Urinary bladder (tissue), 4 donors: Measurements from ENCODE around the gene BACE2. TPM values are rescaled to one million over a fixed set of nuclear protein-coding genes. Genes with fewer than 3 reads are reported as not detected.

Source experiments
- DNase-seq: peaks from one replicate; pipeline ENCODE4 v3.0.0-alpha.2; 2015; ENCODE audit errors: extremely low spot score
- H3K27ac ChIP-seq: one replicate; pipeline ENCODE4 v1.5.1; 2013; ENCODE audit warnings: low read depth, mild to moderate bottlenecking, moderate library complexity
- H3K36me3 ChIP-seq: one replicate; pipeline ENCODE4 v1.6.1; 2013; ENCODE audit warnings: mild to moderate bottlenecking, moderate library complexity; ENCODE audit not compliant: insufficient read depth
- H3K4me1 ChIP-seq: one replicate; pipeline ENCODE4 v1.6.1; 2013; ENCODE audit warnings: mild to moderate bottlenecking, moderate library complexity; ENCODE audit not compliant: insufficient read depth
- H3K4me3 ChIP-seq: one replicate; pipeline ENCODE4 v1.5.1; 2013; ENCODE audit warnings: low read depth, low read length
- whole genome bisulfite sequencing: extraction: QIAGEN DNeasy Blood & Tissue Kit; methylation state at CpG from one replicate; pipeline ENCODE4 v1.1.7; 2013; 5-methylcytosine and 5-hydroxymethylcytosine counted together
- polyA plus RNA-seq: library from polyadenylated mRNA; stranded (reverse); fragments of 200-250 nt; gene quantifications from one replicate; pipeline ENCODE4 v1.2.3, GENCODE V29; 2013
- total RNA-seq: library from RNA; depleted of rRNA; stranded (reverse); fragments of >200 nt; gene quantifications from one replicate; pipeline ENCODE4 v1.2.3, GENCODE V29; 2014
- donor health status: healthy with polysubstance abuse.
- donor health status: healthy.

The BACE2 gene
- total and polyA plus RNA-seq, 2 donors = 51.1 to 81.5 TPM

- Histone ChIP-seq H3K4me1 (no peaks in the 10 kb centered on the region), H3K36me3 (no peaks in the 10 kb centered on the region), H3K4me3 (no peak overlapping the region), H3K27ac (no peak overlapping the region)
- WGBS = 86% methylated on average over 8 of the region's 8 CpGs
- DNase-seq = no peak
Observed at GRCh38 chr21:41220208-41220733, 52.3 kb downstream of the BACE2 start.

- Histone ChIP-seq H3K27ac (no peak overlapping the region), H3K4me1 (no peaks in the 10 kb centered on the region), H3K36me3 (no peaks in the 10 kb centered on the region), H3K4me3 (no peak overlapping the region)
- WGBS = 94% methylated on average over 19 of the region's 19 CpGs
- no peak for DNase-seq
Observed at GRCh38 chr21:41222247-41223068, 54.5 kb downstream of the BACE2 start.

GRCh38 chr21:41226853-41227252 is 58.9 kb downstream of the BACE2 start:
- no peak for DNase-seq
- WGBS = 91% methylated on average over 8 of the region's 8 CpGs
- H3K27ac ChIP-seq = no peak overlapping the region
- H3K36me3 ChIP-seq = no peaks in the 10 kb centered on the region
- no peaks in the 10 kb centered on the region for H3K4me1 ChIP-seq
- no peak overlapping the region for H3K4me3 ChIP-seq

GRCh38 chr21:41227357-41228005 is 59.5 kb downstream of the BACE2 start:
- no peak for DNase-seq
- Histone ChIP-seq H3K27ac (no peak overlapping the region), H3K4me3 (no peak overlapping the region), H3K36me3 (no peaks in the 10 kb centered on the region), H3K4me1 (no peaks in the 10 kb centered on the region)
- 88% methylated on average over 9 of the region's 9 CpGs for WGBS

- H3K27ac ChIP-seq = no peak overlapping the region
- no peak for DNase-seq
- H3K4me1 ChIP-seq = no peaks in the 10 kb centered on the region
- H3K4me3 ChIP-seq = no peak overlapping the region
- H3K36me3 ChIP-seq = no peaks in the 10 kb centered on the region
- 86% methylated on average over 5 of the region's 5 CpGs for WGBS
Observed at GRCh38 chr21:41228006-41228370, 60.0 kb downstream of the BACE2 start.

- no peak overlapping the region for H3K27ac ChIP-seq
- no peak overlapping the region for H3K4me3 ChIP-seq
- H3K36me3 ChIP-seq = no peaks in the 10 kb centered on the region
- H3K4me1 ChIP-seq = no peaks in the 10 kb centered on the region
- DNase-seq = no peak
- WGBS = 84% methylated on average over 5 of the region's 5 CpGs
Observed at GRCh38 chr21:41228492-41228891, 60.5 kb downstream of the BACE2 start.

- Histone ChIP-seq H3K4me1 (no peaks in the 10 kb centered on the region), H3K36me3 (no peaks in the 10 kb centered on the region), H3K4me3 (no peak overlapping the region), H3K27ac (no peak overlapping the region)
- DNase-seq = no peak
- 75% methylated on average over 7 of the region's 7 CpGs for WGBS
Observed at GRCh38 chr21:41228958-41229357, 61.0 kb downstream of the BACE2 start.

GRCh38 chr21:41229509-41230248 is 61.7 kb downstream of the BACE2 start:
- DNase-seq = no peak
- no peak overlapping the region for H3K4me3 ChIP-seq
- H3K27ac ChIP-seq = no peak overlapping the region
- H3K36me3 ChIP-seq = no peaks in the 10 kb centered on the region
- 93% methylated on average over 10 of the region's 10 CpGs for WGBS
- no peaks in the 10 kb centered on the region for H3K4me1 ChIP-seq

GRCh38 chr21:41230497-41230896 is 62.5 kb downstream of the BACE2 start:
- Histone ChIP-seq H3K4me3 (no peak overlapping the region), H3K36me3 (no peaks in the 10 kb centered on the region), H3K27ac (no peak overlapping the region), H3K4me1 (no peaks in the 10 kb centered on the region)
- no peak for DNase-seq
- 82% methylated on average over 4 of the region's 4 CpGs for WGBS

GRCh38 chr21:41231060-41231459 is 63.1 kb downstream of the BACE2 start:
- Histone ChIP-seq H3K27ac (no peak overlapping the region), H3K4me1 (no peaks in the 10 kb centered on the region), H3K4me3 (no peak overlapping the region), H3K36me3 (no peaks in the 10 kb centered on the region)
- WGBS = 90% methylated on average over 6 of the region's 6 CpGs
- DNase-seq = no peak

GRCh38 chr21:41232013-41232412 is 64.1 kb downstream of the BACE2 start:
- H3K4me1 ChIP-seq = no peaks in the 10 kb centered on the region
- H3K36me3 ChIP-seq = no peaks in the 10 kb centered on the region
- WGBS = 91% methylated on average over 10 of the region's 10 CpGs
- no peak overlapping the region for H3K4me3 ChIP-seq
- DNase-seq = no peak
- no peak overlapping the region for H3K27ac ChIP-seq

- no peaks in the 10 kb centered on the region for H3K4me1 ChIP-seq
- H3K27ac ChIP-seq = no peak overlapping the region
- H3K4me3 ChIP-seq = no peak overlapping the region
- 80% methylated on average over 6 of the region's 6 CpGs for WGBS
- no peaks in the 10 kb centered on the region for H3K36me3 ChIP-seq
- no peak for DNase-seq
Observed at GRCh38 chr21:41233916-41234315, 66.0 kb downstream of the BACE2 start.

- DNase-seq = no peak
- no peaks in the 10 kb centered on the region for H3K36me3 ChIP-seq
Observed at GRCh38 chr21:41234569-41234968, 66.6 kb downstream of the BACE2 start.

More at GRCh38 chr21:41234569-41234968, 66.6 kb downstream of the BACE2 start:
- no peak overlapping the region for H3K4me3 ChIP-seq
- WGBS = 86% methylated on average over 5 of the region's 5 CpGs
- H3K27ac ChIP-seq = no peak overlapping the region
- no peaks in the 10 kb centered on the region for H3K4me1 ChIP-seq
